CD4-positive, alpha-beta T cell (primary cell): ENCODE data around the gene ZNF284. TPM values are rescaled to one million over a fixed set of nuclear protein-coding genes. Genes with fewer than 3 reads are reported as not detected.

ENCODE experiments used
- ATAC-seq: fragments of 200-7000 bp; cut with Tn5 transposase; one replicate; pipeline ENCODE4 v1.10.0; 2022; ENCODE audit warnings: mild to moderate bottlenecking; ENCODE audit not compliant: poor library complexity
- CTCF ChIA-PET: fragments of 350-600 bp; sonication (Branson Sonifier 250); formaldehyde crosslinking; loops from one replicate; lab custom pipeline; 2021; ENCODE audit warnings: antibody characterized with exemption, inconsistent platforms; lab: Charles Lee
- POLR2A ChIA-PET: fragments of 350-600 bp; sonication (Branson Sonifier 250); formaldehyde crosslinking; loops from one replicate; lab custom pipeline; 2021; ENCODE audit warnings: antibody characterized with exemption, inconsistent platforms; lab: Charles Lee
- DNase-seq, 14 experiments: peaks; one replicate each; pipeline ENCODE4 v3.0.0-alpha.2; 2013 to 2020; ENCODE audit warnings: mixed read lengths in 2 of 14
- H3K27ac ChIP-seq, 2 donors: one replicate each; pipeline versions ENCODE4 v1.5.1 to v1.7.0; 2013; ENCODE audit warnings: low read length in 2 of 2, low read depth in 1 of 2, mild to moderate bottlenecking in 1 of 2
- H3K27me3 ChIP-seq, 2 experiments: 1 replicate in 1 of 2; 2 replicates in 1 of 2; pipeline versions ENCODE4 v1.6.1 to v1.7.0; 2013; ENCODE audit warnings: low read length in 2 of 2, control low read depth in 1 of 2, mild to moderate bottlenecking in 1 of 2, moderate library complexity in 1 of 2; ENCODE audit not compliant: insufficient read depth in 2 of 2, control insufficient read depth in 1 of 2
- H3K36me3 ChIP-seq: one replicate; pipeline ENCODE4 v1.6.1; 2013; ENCODE audit warnings: low read length, control low read depth; ENCODE audit not compliant: insufficient read depth
- H3K4me1 ChIP-seq: one replicate; pipeline ENCODE4 v1.6.1; 2013; ENCODE audit warnings: low read length, control low read depth; ENCODE audit not compliant: insufficient read depth
- H3K4me3 ChIP-seq: one replicate; pipeline ENCODE4 v1.5.1; 2013; ENCODE audit warnings: mild to moderate bottlenecking, low read length, moderate library complexity
- H3K9me3 ChIP-seq, 2 experiments: 1 replicate in 1 of 2; 2 replicates in 1 of 2; pipeline versions ENCODE4 v1.6.1 to v1.7.0; 2013; ENCODE audit warnings: low read length in 2 of 2, mild to moderate bottlenecking in 2 of 2, control low read depth in 1 of 2, moderate library complexity in 1 of 2; ENCODE audit not compliant: control insufficient read depth in 1 of 2, insufficient read depth in 1 of 2
- H3K27ac Mint-ChIP-seq: one replicate; pipeline ENCODE4 v1.8.0; 2020; ENCODE audit warnings: mixed read lengths
- H3K27me3 Mint-ChIP-seq: one replicate; pipeline ENCODE4 v1.8.0; 2021; ENCODE audit warnings: mixed read lengths
- H3K36me3 Mint-ChIP-seq: one replicate; pipeline ENCODE4 v1.8.0; 2021; ENCODE audit warnings: low read depth, mixed read lengths
- H3K4me1 Mint-ChIP-seq: one replicate; pipeline ENCODE4 v1.8.0; 2021; ENCODE audit warnings: low read depth, mixed read lengths
- H3K4me3 Mint-ChIP-seq: one replicate; pipeline ENCODE4 v1.8.0; 2020; ENCODE audit warnings: mild to moderate bottlenecking, mixed read lengths
- H3K9me3 Mint-ChIP-seq: one replicate; pipeline ENCODE4 v1.8.0; 2020; ENCODE audit warnings: mixed read lengths
- CTCF ChIP-seq: fragments of 200-600 bp; IDR thresholded peaks from one replicate; pipeline ENCODE4 v1.8.0; 2022; ENCODE audit warnings: antibody characterized with exemption, mild to moderate bottlenecking
- intact Hi-C, 2 experiments: fragments of 100-400 bp; cut with DNase I in 1 of 2; cut with micrococcal nuclease in 1 of 2; formaldehyde crosslinking; loops; one replicate each; pipeline versions ENCODE4 v1.15.1 to v1.9.0; 2023 to 2025; cut with DNase I, micrococcal nuclease
- total RNA-seq, 174 experiments: library from RNA in 2 of 174; stranded (reverse) in 2 of 174; gene quantifications; one replicate each; pipeline ENCODE4 v1.2.3 and lab custom pipeline; 2021 to 2026

The ZNF284 gene
- total RNA-seq, 2 experiments from 2014 or later: 0.92 to 1.2 TPM

DNA sequence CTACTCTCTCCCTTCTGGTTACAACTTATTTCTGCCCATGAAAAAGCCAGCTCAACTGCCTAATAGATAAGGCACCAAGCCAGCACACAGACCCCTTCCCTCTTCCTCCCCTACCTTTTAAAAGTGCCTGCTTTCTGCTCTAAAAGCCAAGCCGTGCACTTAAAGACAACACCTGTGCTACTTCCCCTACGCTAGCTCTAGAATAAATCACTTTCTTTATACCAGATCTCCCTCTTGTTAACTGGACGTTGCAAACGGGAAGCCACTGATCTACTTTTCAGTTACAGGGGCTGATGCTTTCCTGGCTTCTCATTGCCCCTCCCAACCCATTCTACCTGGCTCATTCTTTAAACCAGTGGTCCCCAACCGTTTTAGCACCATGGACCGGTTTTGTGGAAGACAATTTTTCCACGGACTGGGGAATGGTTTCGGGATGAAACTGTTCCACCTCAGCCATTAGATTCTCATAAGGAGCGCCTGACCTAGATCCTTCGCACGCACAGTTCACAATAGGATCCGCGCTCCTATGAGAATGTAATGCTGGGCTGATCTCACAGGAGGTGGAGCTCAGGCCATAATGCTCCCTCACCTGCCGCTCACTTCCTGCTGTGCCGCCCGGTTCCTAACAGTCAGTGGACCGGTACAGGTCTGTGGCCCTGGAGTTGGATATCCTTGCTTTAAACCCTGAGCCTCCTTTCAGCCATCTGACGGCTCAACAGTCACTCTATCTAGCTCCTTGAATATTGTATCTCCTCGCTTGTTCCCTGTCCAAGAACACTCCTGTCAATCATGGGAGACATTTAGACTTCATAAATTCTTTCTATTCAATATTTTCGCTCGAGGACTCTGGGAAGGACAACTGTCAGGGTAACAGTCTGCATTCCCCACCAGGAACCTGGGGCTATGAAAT lies 21.0 kb upstream of the ZNF284 start:
- Histone ChIP-seq H3K9me3 (peaks cover 0 to 10% of the 10 kb centered on the region in 2 experiments), H3K4me1 (peaks cover 17% of the 10 kb centered on the region), H3K4me3 (peak overlapping the region; percentile 61), H3K27ac (no peak overlapping the region), H3K36me3 (peaks cover 4% of the 10 kb centered on the region), H3K27me3 (no peaks in the 10 kb centered on the region)
- Mint-ChIP-seq H3K36me3 (peaks cover 54% of the 10 kb centered on the region), H3K4me3 (peak overlapping the region; percentile 93), H3K9me3 (peaks cover 14% of the 10 kb centered on the region), H3K27me3 (peaks cover 19% of the 10 kb centered on the region), H3K4me1 (peaks cover 33% of the 10 kb centered on the region), H3K27ac (peak overlapping the region; percentile 40)
- intact Hi-C loops: loop anchor here in 1 of 2 experiments (2.0 to 5.0 kb wide), 3 partner anchors 24 to 224 kb away; partner anchors contain the start of genes ZNF224 and ZNF283
- no peak for TF ChIP-seq CTCF
- CTCF ChIA-PET: no interaction called here
- ATAC-seq (peak; percentile 59), DNase-seq (peak in 8 of 14 experiments; percentile 5 to 56 (median 12))
- POLR2A ChIA-PET: interaction anchor here (1.0 to 1.3 kb wide), 2 partner anchors 116 to 254 kb away, joined by 3 to 4 read pairs; partner anchors contain the start of genes ZNF235 and ZNF45

DNA sequence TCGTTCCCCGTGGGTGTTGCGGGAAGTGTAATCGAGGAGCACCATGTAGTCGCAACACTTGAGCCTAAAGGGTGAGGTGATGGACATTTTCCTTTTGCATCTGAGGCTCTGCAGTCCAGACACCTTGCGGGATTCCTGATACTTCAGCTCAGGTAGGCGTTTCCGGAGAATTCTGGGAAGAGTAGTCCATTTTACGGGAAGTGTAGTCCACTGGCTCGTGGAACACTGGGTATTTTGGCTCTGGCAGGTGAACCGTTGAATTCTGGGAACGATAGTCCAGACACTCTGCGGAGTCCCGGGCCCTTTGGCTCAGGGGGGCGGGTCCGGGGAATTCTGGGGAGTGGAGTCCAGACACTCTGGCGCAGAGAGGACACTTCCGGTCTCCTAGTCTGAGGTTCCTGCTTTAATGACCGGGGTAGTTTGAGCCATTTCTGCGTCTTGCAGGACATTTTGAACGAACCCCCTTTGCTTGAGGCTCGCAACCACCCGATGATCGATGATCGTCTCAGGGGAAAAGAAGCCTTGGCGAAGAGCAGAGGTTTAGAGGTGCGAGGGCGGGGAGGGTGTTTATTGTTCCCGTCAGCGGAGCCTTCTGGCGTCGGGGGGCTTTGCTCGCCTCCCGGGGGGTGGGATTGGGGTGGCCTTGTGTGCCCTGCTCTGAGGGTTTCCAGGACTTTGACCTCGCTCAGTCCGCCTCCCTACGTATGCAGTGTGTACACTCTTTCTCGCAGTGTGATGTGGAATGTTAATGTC lies 20.1 kb upstream of the ZNF284 start, which contains the start of gene ZNF223:
Gene ZNF223 (plus strand): TSS at position 387 of the 753 bp plus-strand sequence. CDS start 3,141 bp downstream, outside the sequence.
- peaks cover 0 to 18% of the 10 kb centered on the region in 2 experiments for H3K9me3 ChIP-seq
- Mint-ChIP-seq H3K27me3 (peaks cover 19% of the 10 kb centered on the region), H3K27ac (peak within 1 kb of the TSS; percentile 40), H3K4me3 (peak within 1 kb of the TSS; percentile 93), H3K4me1 (peaks cover 33% of the 10 kb centered on the region), H3K9me3 (peaks cover 14% of the 10 kb centered on the region), H3K36me3 (peaks cover 59% of the 10 kb centered on the region)
- peak within 1 kb of the TSS; percentile 61 for H3K4me3 ChIP-seq
- H3K36me3 ChIP-seq: peaks cover 5% of the 10 kb centered on the region
- intact Hi-C loops: loop anchor here in 1 of 2 experiments (2.0 to 5.0 kb wide), 3 partner anchors 25 to 225 kb away; partner anchors contain the start of genes ZNF224 and ZNF283
- DNase-seq: peak; percentile 30 to 85 (median 65)
- no peak within 1 kb of the TSS for H3K27ac ChIP-seq
- ChIA-PET CTCF (no interaction called here), POLR2A (interaction anchor here (1.3 kb wide), 1 partner anchor 253 kb away, joined by 4 read pairs; the partner anchor contains the start of gene ZNF235)
- no peaks in the 10 kb centered on the region for H3K27me3 ChIP-seq
- peak; percentile 79 for ATAC-seq
- peaks cover 17% of the 10 kb centered on the region for H3K4me1 ChIP-seq
- no peak for TF ChIP-seq CTCF

GRCh38 chr19:44055870-44056269 lies 16.1 kb upstream of the ZNF284 start:
- Histone ChIP-seq H3K4me3 (no peak overlapping the region), H3K9me3 (peaks cover 0 to 31% of the 10 kb centered on the region in 2 experiments), H3K4me1 (peaks cover 13% of the 10 kb centered on the region), H3K36me3 (peaks cover 26% of the 10 kb centered on the region), H3K27ac (no peak overlapping the region), H3K27me3 (no peaks in the 10 kb centered on the region)
- CTCF ChIA-PET: no interaction called here
- no peak overlapping the region for H3K4me3 Mint-ChIP-seq
- H3K27me3 Mint-ChIP-seq: no peaks in the 10 kb centered on the region
- H3K36me3 Mint-ChIP-seq: peaks cover 94% of the 10 kb centered on the region
- peaks cover 22% of the 10 kb centered on the region for H3K9me3 Mint-ChIP-seq
- ATAC-seq: no peak
- H3K27ac Mint-ChIP-seq: no peak overlapping the region
- POLR2A ChIA-PET: no interaction called here
- no peak for TF ChIP-seq CTCF
- no peak for DNase-seq
- H3K4me1 Mint-ChIP-seq: peaks cover 29% of the 10 kb centered on the region
- intact Hi-C loops: no loop called here
